Activated T-cell treated with anti-CD3 and anti-CD28 coated beads, Interleukin-2, amount 50 U/mL, for 72 hours (primary cell): Measurements from ENCODE around the gene LMF2. TPM values are rescaled to one million over a fixed set of nuclear protein-coding genes. Genes with fewer than 3 reads are reported as not detected.

Source experiments
- ATAC-seq, 2 donors: fragments of 150-1000 bp; cut with Tn5 transposase; replicated peaks in 1 of 2; 2 replicates each; pipeline ENCODE4 v1.10.0; 2021; ENCODE audit warnings: moderate library complexity in 2 of 2, mild to moderate bottlenecking in 1 of 2
- DNase-seq, 2 donors: peaks; one replicate each; pipeline ENCODE4 v3.0.0; 2021 to 2022; ENCODE audit warnings: mixed read lengths in 1 of 2
- H3K27ac Mint-ChIP-seq: one replicate; pipeline ENCODE4 v1.8.0; 2022; ENCODE audit warnings: mild to moderate bottlenecking, moderate library complexity, mixed read lengths
- H3K27me3 Mint-ChIP-seq: one replicate; pipeline ENCODE4 v1.8.0; 2022; ENCODE audit warnings: low read depth, mixed read lengths
- H3K36me3 Mint-ChIP-seq, 2 donors: one replicate each; pipeline ENCODE4 v1.8.0; 2022; ENCODE audit warnings: mixed read lengths in 2 of 2, mild to moderate bottlenecking in 1 of 2; ENCODE audit not compliant: insufficient read depth in 2 of 2
- H3K4me1 Mint-ChIP-seq: one replicate; pipeline ENCODE4 v1.8.0; 2022; ENCODE audit warnings: low read depth, mixed read lengths
- H3K4me3 Mint-ChIP-seq, 2 donors: one replicate each; pipeline ENCODE4 v1.8.0; 2022; ENCODE audit warnings: mild to moderate bottlenecking in 2 of 2, mixed read lengths in 2 of 2, moderate library complexity in 2 of 2
- H3K9me3 Mint-ChIP-seq, 2 donors: one replicate each; pipeline ENCODE4 v1.8.0; 2022; ENCODE audit warnings: mixed read lengths in 2 of 2
- total RNA-seq, 2 donors: library from RNA; stranded (reverse); gene quantifications; one replicate each; pipeline ENCODE4 v1.2.3, GENCODE V29; 2022

Gene LMF2, protein sequence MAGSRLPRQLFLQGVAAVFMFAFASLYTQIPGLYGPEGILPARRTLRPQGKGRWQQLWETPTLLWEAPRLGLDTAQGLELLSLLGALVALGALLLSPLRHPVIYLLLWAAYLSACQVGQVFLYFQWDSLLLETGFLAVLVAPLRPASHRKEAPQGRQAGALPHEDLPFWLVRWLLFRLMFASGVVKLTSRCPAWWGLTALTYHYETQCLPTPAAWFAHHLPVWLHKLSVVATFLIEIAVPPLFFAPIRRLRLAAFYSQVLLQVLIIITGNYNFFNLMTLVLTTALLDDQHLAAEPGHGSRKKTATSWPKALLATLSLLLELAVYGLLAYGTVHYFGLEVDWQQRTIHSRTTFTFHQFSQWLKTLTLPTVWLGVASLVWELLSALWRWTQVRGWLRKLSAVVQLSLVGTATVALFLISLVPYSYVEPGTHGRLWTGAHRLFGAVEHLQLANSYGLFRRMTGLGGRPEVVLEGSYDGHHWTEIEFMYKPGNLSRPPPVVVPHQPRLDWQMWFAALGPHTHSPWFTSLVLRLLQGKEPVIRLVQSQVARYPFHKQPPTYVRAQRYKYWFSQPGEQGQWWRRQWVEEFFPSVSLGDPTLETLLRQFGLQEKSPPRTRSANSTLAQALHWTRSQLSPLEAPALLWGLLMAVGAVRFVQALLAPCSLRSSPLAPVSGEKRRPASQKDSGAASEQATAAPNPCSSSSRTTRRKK
- total RNA-seq: 10 to 100 TPM; 64.8 to 64.9 TPM

DNA sequence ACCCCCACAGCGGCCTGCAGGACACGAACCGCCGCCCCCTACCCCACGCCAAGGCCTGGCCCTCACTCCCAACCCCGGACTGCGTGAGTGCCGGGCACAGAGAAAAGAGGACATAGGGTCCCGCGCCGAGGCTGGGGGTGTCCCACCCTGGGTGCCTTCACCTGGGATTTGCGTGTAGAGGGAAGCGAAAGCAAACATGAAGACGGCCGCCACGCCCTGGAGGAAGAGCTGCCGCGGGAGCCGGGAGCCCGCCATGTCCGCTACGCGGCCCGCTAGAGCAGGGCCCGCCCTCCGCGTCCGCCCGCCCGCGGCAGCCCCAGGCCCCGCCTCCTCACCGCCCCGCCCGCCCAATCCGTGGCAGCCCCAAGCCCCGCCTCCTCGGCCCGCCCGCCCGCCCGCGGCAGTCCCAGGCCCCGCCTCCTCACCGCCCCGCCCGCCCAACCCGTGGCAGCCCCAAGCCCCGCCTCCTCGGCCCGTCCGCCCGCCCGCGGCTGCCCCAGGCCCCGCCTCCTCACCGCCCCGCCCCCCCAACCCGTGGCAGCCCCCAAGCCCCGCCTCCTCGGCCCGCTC lies at the start of gene LMF2:
LMF2 (minus strand) TSS at position 282 of the 570 bp plus-strand sequence; CDS start at position 255, 27 bp downstream.
- no peaks in the 10 kb centered on the region for H3K27me3 Mint-ChIP-seq
- peak within 1 kb of the TSS; percentile 75 for H3K27ac Mint-ChIP-seq
- ATAC-seq: peak; percentile 86
- peak within 1 kb of the TSS; percentile 89 to 97 for H3K4me3 Mint-ChIP-seq
- peaks cover 32% of the 10 kb centered on the region for H3K4me1 Mint-ChIP-seq
- peaks cover 3 to 10% of the 10 kb centered on the region in 2 donors for H3K36me3 Mint-ChIP-seq
- peak; percentile 91 to 93 for DNase-seq
- H3K9me3 Mint-ChIP-seq: no peaks in the 10 kb centered on the region

DNA sequence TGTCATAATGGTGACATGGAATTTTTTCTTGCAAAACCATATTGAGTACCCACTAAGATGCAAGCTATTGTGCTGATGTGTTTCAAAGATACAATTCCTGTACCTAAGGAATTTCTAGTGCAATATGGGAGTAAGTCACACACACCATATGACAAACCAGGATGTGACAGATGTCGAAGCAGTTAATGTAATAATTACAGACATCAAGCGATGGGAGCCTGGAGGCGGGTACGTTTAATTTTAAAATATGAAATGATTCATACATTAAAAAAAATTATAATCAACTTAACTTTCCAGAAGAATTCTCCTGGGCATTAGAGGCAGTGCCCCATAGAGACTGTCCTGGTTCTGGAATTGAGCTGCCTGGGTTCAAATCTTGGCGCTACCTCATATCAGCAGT lies 49.2 kb upstream of the LMF2 start:
- Mint-ChIP-seq H3K27me3 (no peaks in the 10 kb centered on the region), H3K9me3 (no peaks in the 10 kb centered on the region), H3K27ac (no peak overlapping the region), H3K4me1 (peaks cover 10% of the 10 kb centered on the region), H3K36me3 (no peaks in the 10 kb centered on the region), H3K4me3 (no peak overlapping the region)
- DNase-seq (no peak), ATAC-seq (no peak)

DNA sequence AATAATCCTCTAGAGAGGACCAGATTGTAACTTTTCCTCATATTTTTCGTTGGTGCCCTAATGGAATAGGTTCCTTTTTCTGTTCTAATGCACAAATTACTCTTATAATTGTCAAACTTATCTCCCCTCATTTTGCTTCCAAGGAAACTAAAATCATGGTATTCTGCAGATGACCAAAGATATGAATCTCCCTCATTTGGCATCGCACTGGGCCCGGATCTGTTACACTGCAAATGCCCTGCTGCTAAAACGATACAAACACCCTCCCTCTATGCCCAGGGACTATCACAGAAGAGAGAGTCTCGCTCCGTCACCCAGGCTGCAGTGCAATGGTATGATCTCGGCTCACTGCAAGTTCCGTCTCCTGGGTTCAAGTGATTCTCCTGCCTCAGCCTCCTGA lies 45.8 kb upstream of the LMF2 start:
- ATAC-seq: no peak
- Mint-ChIP-seq H3K27ac (no peak overlapping the region), H3K9me3 (no peaks in the 10 kb centered on the region), H3K36me3 (peaks cover 0 to 7% of the 10 kb centered on the region in 2 donors), H3K4me1 (peaks cover 17% of the 10 kb centered on the region), H3K27me3 (no peaks in the 10 kb centered on the region), H3K4me3 (no peak overlapping the region)
- no peak for DNase-seq

DNA sequence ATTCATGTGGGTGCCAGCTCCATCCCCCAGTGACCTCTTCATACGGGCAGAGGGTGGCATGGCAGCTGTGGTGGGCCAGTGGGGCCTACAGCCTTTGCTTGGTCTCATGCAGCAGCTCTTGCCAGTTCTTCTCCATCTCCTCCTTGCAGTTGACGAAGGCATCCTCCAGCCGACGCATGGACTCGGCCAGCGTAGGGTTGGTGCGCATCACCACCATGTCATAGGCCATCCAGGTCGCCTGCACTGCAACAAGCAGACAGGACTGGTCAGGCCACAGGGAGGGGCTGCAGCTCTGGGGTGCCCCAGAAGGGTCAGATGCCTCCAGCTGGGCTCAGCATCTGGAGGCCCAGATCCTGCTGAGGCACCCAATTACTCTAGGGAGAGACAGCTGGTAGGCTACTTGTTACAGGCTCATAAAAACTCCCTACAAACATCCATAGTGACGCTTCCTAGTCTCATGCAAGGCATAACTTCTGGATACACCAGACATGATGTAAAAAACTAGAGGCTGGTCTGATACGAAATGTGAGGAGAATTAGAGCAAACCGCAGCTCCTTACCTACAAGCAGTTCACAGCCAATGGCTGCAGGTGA lies 43.8 kb upstream of the LMF2 start:
- H3K4me3 Mint-ChIP-seq: no peak overlapping the region
- H3K9me3 Mint-ChIP-seq: no peaks in the 10 kb centered on the region
- no peaks in the 10 kb centered on the region for H3K27me3 Mint-ChIP-seq
- DNase-seq: no peak
- no peak for ATAC-seq
- peaks cover 17% of the 10 kb centered on the region for H3K4me1 Mint-ChIP-seq
- H3K36me3 Mint-ChIP-seq: peaks cover 0 to 7% of the 10 kb centered on the region in 2 donors
- no peak overlapping the region for H3K27ac Mint-ChIP-seq

DNA sequence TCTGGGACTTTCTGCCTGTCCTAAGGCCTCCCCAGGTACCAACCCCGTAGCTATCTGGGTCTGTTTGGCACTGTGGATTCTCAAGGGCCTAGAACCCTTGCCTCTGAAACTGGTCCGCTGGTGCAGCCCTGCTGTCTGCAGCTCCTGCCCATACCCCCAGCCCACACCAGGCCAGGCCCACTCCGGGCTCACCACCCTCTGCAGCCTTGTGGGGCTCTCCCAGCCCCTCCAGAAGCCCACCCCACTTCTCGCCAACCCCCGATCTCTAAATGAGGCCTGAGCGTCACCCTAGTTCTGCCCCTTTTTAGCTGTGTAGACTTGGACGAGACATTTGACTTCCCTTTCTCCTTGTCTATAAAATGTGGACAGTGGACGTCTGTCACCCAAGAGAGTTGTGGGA lies 42.9 kb upstream of the LMF2 start:
- DNase-seq (no peak), ATAC-seq (no peak)
- peaks cover 0 to 7% of the 10 kb centered on the region in 2 donors for H3K36me3 Mint-ChIP-seq
- no peaks in the 10 kb centered on the region for H3K9me3 Mint-ChIP-seq
- peak overlapping the region; percentile 73 to 75 for H3K4me3 Mint-ChIP-seq
- peak overlapping the region; percentile 56 for H3K27ac Mint-ChIP-seq
- H3K4me1 Mint-ChIP-seq: peaks cover 26% of the 10 kb centered on the region
- no peaks in the 10 kb centered on the region for H3K27me3 Mint-ChIP-seq

DNA sequence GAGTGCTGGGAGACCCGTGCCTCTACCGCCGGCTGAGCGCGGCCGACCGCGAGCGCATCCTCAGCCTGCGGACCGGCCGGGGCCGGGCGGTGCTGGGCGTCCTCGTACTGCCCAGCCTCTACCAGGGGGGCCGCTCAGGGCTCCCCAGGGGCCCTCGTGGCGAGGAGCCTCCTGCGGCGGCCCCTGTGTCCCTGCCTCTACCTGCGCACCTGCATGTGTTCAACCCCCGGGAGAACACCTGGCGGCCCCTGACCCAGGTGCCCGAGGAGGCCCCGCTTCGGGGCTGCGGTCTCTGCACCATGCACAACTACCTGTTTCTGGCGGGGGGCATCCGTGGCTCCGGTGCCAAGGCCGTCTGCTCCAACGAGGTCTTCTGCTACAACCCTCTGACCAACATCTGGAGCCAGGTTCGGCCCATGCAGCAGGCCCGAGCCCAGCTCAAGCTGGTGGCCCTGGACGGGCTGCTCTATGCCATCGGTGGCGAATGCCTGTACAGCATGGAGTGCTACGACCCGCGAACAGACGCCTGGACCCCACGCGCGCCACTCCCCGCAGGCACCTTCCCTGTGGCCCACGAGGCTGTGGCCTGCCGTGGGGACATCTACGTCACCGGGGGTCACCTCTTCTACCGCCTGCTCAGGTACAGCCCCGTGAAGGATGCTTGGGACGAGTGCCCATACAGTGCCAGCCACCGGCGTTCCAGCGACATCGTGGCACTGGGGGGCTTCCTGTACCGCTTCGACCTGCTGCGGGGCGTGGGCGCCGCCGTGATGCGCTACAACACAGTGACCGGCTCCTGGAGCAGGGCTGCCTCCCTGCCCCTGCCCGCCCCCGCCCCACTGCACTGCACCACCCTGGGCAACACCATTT lies 41.7 kb upstream of the LMF2 start:
- H3K36me3 Mint-ChIP-seq: peaks cover 0 to 7% of the 10 kb centered on the region in 2 donors
- H3K9me3 Mint-ChIP-seq: no peaks in the 10 kb centered on the region
- DNase-seq: peak in 1 of 2 donors; percentile 49
- peak; percentile 2 to 5 for ATAC-seq
- H3K27ac Mint-ChIP-seq: peak overlapping the region; percentile 87
- H3K27me3 Mint-ChIP-seq: no peaks in the 10 kb centered on the region
- peak overlapping the region; percentile 85 to 91 for H3K4me3 Mint-ChIP-seq
- H3K4me1 Mint-ChIP-seq: peaks cover 36% of the 10 kb centered on the region

DNA sequence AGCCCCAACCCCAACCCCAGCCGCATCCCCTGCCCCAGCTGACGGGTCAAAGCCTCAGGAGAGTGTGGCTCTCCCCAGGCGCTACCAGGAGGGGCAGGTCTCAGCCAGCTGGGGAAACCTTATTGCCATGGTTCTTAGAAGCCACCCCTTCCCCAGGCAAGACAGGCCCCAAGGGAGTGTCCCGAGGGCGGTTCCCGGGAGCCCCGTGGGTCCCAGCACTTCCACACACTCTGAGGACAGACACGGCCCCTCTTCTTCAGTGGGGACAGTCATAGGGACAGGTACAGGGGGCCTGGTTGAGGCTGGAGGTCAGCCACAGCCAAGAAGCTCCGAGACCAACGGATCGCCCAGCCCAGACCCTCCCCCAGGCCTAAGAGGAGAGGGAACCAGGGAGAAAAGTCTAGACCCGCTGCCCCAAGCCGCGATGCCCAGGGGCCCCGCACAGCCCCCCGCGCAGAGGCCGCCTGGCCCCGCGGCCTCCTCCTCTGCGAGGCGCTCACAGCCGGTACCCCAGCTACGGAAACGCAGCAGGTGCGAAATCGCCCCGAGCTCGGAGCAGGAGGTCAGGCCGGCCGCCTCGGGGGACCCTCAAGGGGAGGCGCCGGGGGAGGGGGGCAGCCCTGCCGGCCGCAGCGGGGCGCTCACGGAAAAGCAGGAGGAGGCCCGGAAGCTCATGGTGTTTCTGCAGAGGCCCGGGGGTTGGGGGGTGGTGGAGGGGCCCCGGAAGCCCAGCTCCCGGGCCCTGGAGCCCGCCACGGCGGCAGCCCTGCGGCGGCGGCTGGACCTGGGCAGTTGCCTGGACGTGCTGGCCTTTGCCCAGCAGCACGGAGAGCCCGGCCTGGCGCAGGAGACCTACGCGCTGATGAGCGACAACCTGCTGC lies 40.8 kb upstream of the LMF2 start:
- Mint-ChIP-seq H3K9me3 (no peaks in the 10 kb centered on the region), H3K4me1 (peaks cover 36% of the 10 kb centered on the region), H3K4me3 (peak overlapping the region; percentile 77 to 86)

DNA sequence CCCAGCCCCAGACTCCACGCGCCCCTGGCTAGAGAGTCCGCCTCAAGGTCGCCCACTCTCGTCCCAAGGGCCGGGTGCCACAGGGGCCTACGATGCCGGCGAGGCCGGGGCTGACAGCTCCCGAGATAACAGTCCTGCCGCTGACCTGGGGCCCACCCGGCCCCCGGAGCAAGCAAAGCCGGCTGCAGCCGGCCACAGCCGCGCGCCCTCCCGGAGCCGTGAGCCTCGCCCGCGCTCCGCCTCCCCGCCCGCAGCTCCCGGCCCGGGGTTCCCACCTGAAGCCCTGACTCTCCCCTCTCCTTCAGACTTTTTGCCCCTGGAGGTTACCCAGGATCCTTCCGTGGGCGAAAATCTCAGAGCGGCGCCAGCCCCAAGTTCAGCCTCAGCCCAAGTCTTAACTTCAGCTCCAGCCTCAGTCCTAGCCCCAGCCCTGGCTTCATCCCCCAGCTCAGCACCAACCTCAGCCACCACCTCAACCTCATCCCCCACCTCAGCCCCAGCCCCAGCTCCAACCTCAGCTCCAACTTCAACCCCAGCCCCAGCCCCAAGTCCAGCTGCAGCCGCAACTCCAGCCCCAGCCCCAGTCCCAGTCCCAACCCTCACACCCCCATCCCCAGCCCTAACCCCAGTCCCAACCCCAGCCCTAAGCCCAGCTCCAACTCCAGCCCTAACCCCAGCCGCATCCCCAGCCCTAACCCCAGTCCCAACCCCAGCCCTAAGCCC lies 39.9 kb upstream of the LMF2 start:
- Mint-ChIP-seq H3K9me3 (peaks cover 2% of the 10 kb centered on the region in 2 donors), H3K4me1 (peaks cover 40% of the 10 kb centered on the region), H3K27ac (peak overlapping the region; percentile 64), H3K36me3 (peaks cover 3 to 10% of the 10 kb centered on the region in 2 donors), H3K4me3 (peak overlapping the region; percentile 79 to 86), H3K27me3 (no peaks in the 10 kb centered on the region)
- peak in 1 of 2 donors; percentile 1 for ATAC-seq
- DNase-seq: no peak

More for the DNA sequence above, 40.8 kb upstream of the LMF2 start:
- Mint-ChIP-seq H3K36me3 (peaks cover 0 to 7% of the 10 kb centered on the region in 2 donors), H3K27ac (peak overlapping the region; percentile 51), H3K27me3 (no peaks in the 10 kb centered on the region)
- ATAC-seq (peak; percentile 32 to 42), DNase-seq (peak; percentile 70 to 76)

DNA sequence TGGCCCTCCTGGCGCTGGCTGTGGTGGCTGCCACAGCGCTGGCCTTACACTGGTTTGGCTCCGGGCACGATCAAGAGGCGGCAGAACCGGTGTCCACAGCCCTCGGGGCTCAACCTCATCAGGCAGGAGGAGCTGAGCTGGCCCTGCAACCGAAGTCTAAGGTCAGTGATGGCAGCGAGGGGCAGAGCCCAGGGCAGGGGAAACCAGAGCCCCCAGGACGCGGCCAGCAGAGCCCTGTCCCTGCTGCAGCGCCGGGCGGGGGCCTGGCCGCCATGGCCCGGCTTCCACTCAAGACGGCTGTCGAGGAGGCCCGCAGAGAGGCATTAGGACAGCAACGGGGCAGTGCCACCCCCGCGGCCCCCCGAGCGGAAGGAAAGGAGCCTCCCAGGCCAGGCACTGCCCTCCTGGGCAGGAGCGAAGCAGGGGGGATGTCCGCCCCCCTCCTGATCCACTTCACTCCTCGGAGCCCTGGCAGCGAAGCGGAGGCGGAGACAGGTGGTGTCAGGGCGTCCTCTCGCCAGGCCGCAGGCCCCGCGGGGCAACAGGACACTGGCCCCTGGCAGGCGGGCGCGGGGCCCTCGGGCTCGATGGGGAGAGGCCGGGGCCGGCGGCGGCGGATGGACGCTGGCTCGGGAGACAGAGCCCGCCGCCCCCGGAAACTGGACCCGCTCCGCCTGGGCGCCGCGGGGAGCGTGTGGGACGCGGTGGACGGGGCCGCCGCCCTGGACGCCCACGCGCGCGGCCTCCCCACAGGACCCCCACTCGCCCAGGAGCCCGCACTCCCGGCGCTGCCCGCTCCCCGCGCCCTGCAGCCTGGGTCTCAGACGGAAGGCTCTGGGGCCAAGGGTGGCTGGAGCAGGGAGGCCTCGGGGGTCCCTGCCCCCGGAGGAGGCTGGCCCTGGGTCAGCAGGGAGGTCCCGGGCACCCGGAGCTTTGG lies 39.1 kb upstream of the LMF2 start:
- Mint-ChIP-seq H3K27ac (no peak overlapping the region), H3K4me3 (peak overlapping the region; percentile 71 to 74), H3K36me3 (peaks cover 6 to 12% of the 10 kb centered on the region in 2 donors), H3K4me1 (peaks cover 48% of the 10 kb centered on the region), H3K9me3 (peaks cover 2 to 4% of the 10 kb centered on the region in 2 donors), H3K27me3 (no peaks in the 10 kb centered on the region)
- DNase-seq (no peak), ATAC-seq (no peak)

DNA sequence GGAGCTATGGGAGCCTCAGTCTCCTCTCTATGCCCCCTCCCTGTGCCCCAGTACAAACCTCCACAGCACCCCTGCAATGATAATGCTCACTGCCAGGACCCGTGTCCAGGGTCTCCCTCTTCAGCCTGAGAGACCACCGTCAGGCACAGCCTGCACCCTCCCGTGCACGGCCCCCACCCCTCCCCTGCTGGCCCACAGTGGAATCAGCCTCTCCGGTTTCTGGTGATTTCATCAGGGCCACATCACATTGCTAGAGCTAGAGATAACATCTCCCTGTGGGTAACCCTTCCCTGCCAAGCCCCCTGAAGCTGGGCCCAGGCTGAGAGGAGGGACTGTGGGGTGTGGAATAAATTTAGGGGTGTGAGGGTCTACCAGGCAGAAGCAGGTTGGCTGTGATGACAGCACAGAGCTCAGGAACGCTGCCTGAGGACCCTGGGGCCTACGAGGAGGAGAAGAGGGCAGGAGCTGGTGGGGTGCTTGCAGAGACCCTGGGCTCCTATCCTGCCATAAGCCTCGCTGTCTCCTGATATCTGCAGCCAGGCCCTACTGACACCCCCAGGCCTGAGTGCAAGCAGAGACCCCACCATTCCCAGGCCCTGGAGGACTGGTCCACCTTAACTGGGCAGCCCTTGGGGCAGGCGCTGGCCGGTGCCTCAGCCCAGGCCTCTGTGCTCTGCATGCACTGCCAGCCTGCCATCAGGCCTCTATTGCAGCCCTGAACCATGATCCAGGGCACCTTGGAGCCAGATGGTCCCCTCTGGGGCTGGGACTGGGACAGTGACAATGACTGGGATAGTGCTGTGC lies 38.2 kb upstream of the LMF2 start, which contains the start of gene KLHDC7B:
KLHDC7B (plus strand) TSS at position 378 of the 804 bp plus-strand sequence; CDS start at position 723, 345 bp downstream.
- Mint-ChIP-seq H3K27ac (peak within 1 kb of the TSS; percentile 87), H3K4me1 (peaks cover 50% of the 10 kb centered on the region), H3K27me3 (no peaks in the 10 kb centered on the region), H3K4me3 (peak within 1 kb of the TSS; percentile 71 to 74), H3K36me3 (peaks cover 6 to 12% of the 10 kb centered on the region in 2 donors), H3K9me3 (peaks cover 2 to 4% of the 10 kb centered on the region in 2 donors)
- DNase-seq (peak; percentile 77 to 79), ATAC-seq (peak; percentile 48 to 49)
